GM23338 (cell line): ENCODE measurements around the gene AMIGO1. TPM values are rescaled to one million over a fixed set of nuclear protein-coding genes. Genes with fewer than 3 reads are reported as not detected.

ENCODE experiments used
- ATAC-seq: fragments of 200-7000 bp; cut with Tn5 transposase; 3 replicates; pipeline ENCODE4 v1.9.1; 2020
- DNase-seq: peaks from one replicate; pipeline ENCODE4 v3.0.0-alpha.2; 2015; ENCODE audit warnings: low spot score
- H2AFZ ChIP-seq: fragments of 200-600 bp; sonication (generic); 2 replicates; pipeline ENCODE4 v1.8.0; 2016; ENCODE audit warnings: antibody characterized with exemption, mild to moderate bottlenecking, moderate library complexity
- H3F3A ChIP-seq: fragments of 200-600 bp; sonication (generic); replicated peaks from 2 replicates; pipeline ENCODE4 v1.8.0; 2017; ENCODE audit warnings: antibody characterized with exemption, mixed run types, low read depth
- H3K27ac ChIP-seq: fragments of 200-600 bp; sonication (generic); 2 replicates; pipeline ENCODE4 v1.6.1; 2016; ENCODE audit warnings: low read depth
- H3K27me3 ChIP-seq: fragments of 200-600 bp; sonication (generic); 2 replicates; pipeline ENCODE4 v1.8.0; 2016; ENCODE audit warnings: mild to moderate bottlenecking, mixed run types, moderate library complexity; ENCODE audit not compliant: insufficient read depth
- H3K36me3 ChIP-seq: fragments of 200-600 bp; sonication (generic); 2 replicates; pipeline ENCODE4 v1.8.0; 2016; ENCODE audit warnings: mild to moderate bottlenecking; ENCODE audit not compliant: insufficient read depth
- H3K4me1 ChIP-seq: fragments of 200-600 bp; sonication (generic); 2 replicates; pipeline ENCODE4 v1.8.0; 2016; ENCODE audit warnings: mild to moderate bottlenecking, moderate library complexity; ENCODE audit not compliant: insufficient read depth
- H3K4me2 ChIP-seq: fragments of 200-600 bp; sonication (generic); 2 replicates; pipeline ENCODE4 v1.7.1; 2017; ENCODE audit warnings: mixed run types
- H3K4me3 ChIP-seq: fragments of 200-600 bp; sonication (generic); 2 replicates; pipeline ENCODE4 v1.6.1; 2016; ENCODE audit warnings: mixed run types
- H3K79me2 ChIP-seq: fragments of 200-600 bp; sonication (generic); replicated peaks from 2 replicates; pipeline ENCODE4 v1.8.0; 2017; ENCODE audit warnings: mild to moderate bottlenecking; ENCODE audit not compliant: insufficient read depth
- H3K9me2 ChIP-seq: fragments of 200-600 bp; sonication (generic); 2 replicates; pipeline ENCODE4 v1.8.0; 2017; ENCODE audit not compliant: insufficient read depth
- H4K20me1 ChIP-seq: fragments of 200-600 bp; sonication (generic); replicated peaks from 2 replicates; pipeline ENCODE4 v1.8.0; 2017; ENCODE audit warnings: mild to moderate bottlenecking; ENCODE audit not compliant: insufficient read depth
- H3K27ac Mint-ChIP-seq: 2 replicates; pipeline ENCODE4 v1.8.0; 2020; ENCODE audit warnings: inconsistent platforms, mild to moderate bottlenecking, moderate library complexity, mixed read lengths
- H3K27me3 Mint-ChIP-seq: 3 replicates; pipeline ENCODE4 v1.8.0; 2022; ENCODE audit warnings: low read depth, mild to moderate bottlenecking, moderate library complexity, mixed read lengths, inconsistent platforms; ENCODE audit not compliant: insufficient read depth, poor library complexity
- H3K36me3 Mint-ChIP-seq: 3 replicates; pipeline ENCODE4 v1.8.0; 2021; ENCODE audit warnings: low read depth, mild to moderate bottlenecking, inconsistent platforms, moderate library complexity, mixed read lengths
- H3K4me1 Mint-ChIP-seq: 3 replicates; pipeline ENCODE4 v1.8.0; 2020; ENCODE audit warnings: mild to moderate bottlenecking, inconsistent platforms, mixed read lengths
- H3K4me3 Mint-ChIP-seq: 3 replicates; pipeline ENCODE4 v1.8.0; 2021; ENCODE audit warnings: moderate library complexity, mild to moderate bottlenecking, inconsistent platforms, mixed read lengths
- H3K9me3 Mint-ChIP-seq: 3 replicates; pipeline ENCODE4 v1.8.0; 2020; ENCODE audit warnings: moderate library complexity, mild to moderate bottlenecking, inconsistent platforms, mixed read lengths
- CREB1 ChIP-seq: fragments of 250-450 bp; sonication (Bioruptor Pico); IDR thresholded peaks from 2 replicates; pipeline ENCODE4 v1.5.0; 2020; ENCODE audit warnings: low read depth, mild to moderate bottlenecking, moderate library complexity
- CTCF ChIP-seq, 2 experiments: fragments of 200-600 bp in 1 of 2; sonication (generic) in 1 of 2; conservative IDR thresholded peaks; 2 replicates each; pipeline versions ENCODE4 v1.5.1 to v1.6.1; 2016 to 2017; ENCODE audit warnings: antibody characterized with exemption in 2 of 2, low read depth in 2 of 2, mild to moderate bottlenecking in 2 of 2, moderate library complexity in 1 of 2
- ETS1 ChIP-seq: IDR thresholded peaks from 2 replicates; pipeline ENCODE4 v1.6.1; 2016; ENCODE audit warnings: antibody characterized with exemption
- EZH2 ChIP-seq: fragments of 200-600 bp; sonication (generic); IDR thresholded peaks from one replicate; pipeline ENCODE4 v1.8.0; 2017; ENCODE audit warnings: antibody characterized with exemption, mild to moderate bottlenecking, low read depth; ENCODE audit not compliant: unreplicated experiment
- EZH2phosphoT487 ChIP-seq: fragments of 200-600 bp; sonication (generic); IDR thresholded peaks from one replicate; pipeline ENCODE4 v1.8.1; 2018; ENCODE audit warnings: antibody characterized with exemption; ENCODE audit not compliant: unreplicated experiment
- JUNB ChIP-seq: IDR thresholded peaks from one replicate; pipeline ENCODE4 v1.6.1; 2016; ENCODE audit warnings: antibody characterized with exemption; ENCODE audit not compliant: unreplicated experiment
- NANOG ChIP-seq: IDR thresholded peaks from 2 replicates; pipeline ENCODE4 v1.6.1; 2016; ENCODE audit warnings: antibody characterized with exemption, borderline replicate concordance
- POLR2AphosphoS5 ChIP-seq: IDR thresholded peaks from 2 replicates; pipeline ENCODE4 v1.6.1; 2016; ENCODE audit warnings: antibody characterized with exemption, low read depth
- REST ChIP-seq: IDR thresholded peaks from one replicate; pipeline ENCODE4 v1.6.1; 2018; ENCODE audit warnings: antibody characterized with exemption; ENCODE audit not compliant: unreplicated experiment
- STAT1 ChIP-seq: IDR thresholded peaks from one replicate; pipeline ENCODE4 v1.6.1; 2016; ENCODE audit warnings: antibody characterized with exemption; ENCODE audit not compliant: unreplicated experiment
- ZNF114 ChIP-seq: fragments of 250-450 bp; sonication (Bioruptor Pico); IDR thresholded peaks from 2 replicates; pipeline ENCODE4 v1.5.0; 2020; ENCODE audit warnings: mild to moderate bottlenecking, moderate library complexity
- ZNF331 ChIP-seq: fragments of 250-450 bp; sonication (Bioruptor Pico); IDR thresholded peaks from 2 replicates; pipeline ENCODE4 v1.5.0; 2020; ENCODE audit warnings: low read depth, mild to moderate bottlenecking, moderate library complexity
- ZNF462 ChIP-seq: fragments of 250-450 bp; sonication (Bioruptor Pico); IDR thresholded peaks from 2 replicates; pipeline ENCODE4 v1.5.0; 2020; ENCODE audit warnings: mild to moderate bottlenecking, moderate library complexity
- polyA plus RNA-seq: library from polyadenylated mRNA; unstranded; fragments of >200 nt; fragmentation: Nextera tagmentation; extraction: Ambion mirVana; gene quantifications from 2 replicates; pipeline ENCODE4 v1.2.1, GENCODE V29; 2016
- total RNA-seq: library from RNA; depleted of rRNA; stranded (reverse); fragments of >200 nt; shearing (Covaris generic); gene quantifications from 2 replicates; pipeline ENCODE4 v1.2.3, GENCODE V29; 2014

Gene AMIGO1
- total and polyA plus RNA-seq, 2 experiments from 2014 or later, result 0.53 to 3.8 TPM

GRCh38 chr1:109543988-109544735 is 34.6 kb upstream of the AMIGO1 start:
- DNase-seq, result no peak
- no peak overlapping the region for H3K4me2 ChIP-seq
- H3K4me3 ChIP-seq, result no peak overlapping the region
- no peak for ATAC-seq
- H2AFZ ChIP-seq, result no peak overlapping the region
- Mint-ChIP-seq H3K36me3 (no peaks in the 10 kb centered on the region), H3K4me3 (no peak overlapping the region), H3K9me3 (no peaks in the 10 kb centered on the region), H3K27me3 (peaks cover 8% of the 10 kb centered on the region), H3K27ac (no peak overlapping the region), H3K4me1 (peaks cover 27% of the 10 kb centered on the region)
- H3K4me1 ChIP-seq, result peaks cover 7% of the 10 kb centered on the region; the same call in 1 of the 2 replicates
- H3K9me2 ChIP-seq, result no peaks in the 10 kb centered on the region
- no peak overlapping the region for H3K27ac ChIP-seq
- H3K36me3 ChIP-seq, result no peaks in the 10 kb centered on the region
- H4K20me1 ChIP-seq, result peaks cover 2% of the 10 kb centered on the region
- H3K27me3 ChIP-seq, result no peaks in the 10 kb centered on the region
- no peaks in the 10 kb centered on the region for H3F3A ChIP-seq
- peaks cover 12% of the 10 kb centered on the region for H3K79me2 ChIP-seq
- TF ChIP-seq POLR2AphosphoS5 (no peak), CREB1 (no peak), EZH2 (no peak), CTCF (conservative IDR thresholded peaks at IDR 0.05; ENCODE audit: low read depth in 2 of 2) (no peak), NANOG (no peak), ETS1 (no peak), ZNF114 (no peak), REST (no peak), ZNF331 (CRISPR knock-in tag) (no peak), STAT1 (no peak), EZH2phosphoT487 (no peak), JUNB (no peak), ZNF462 (CRISPR knock-in tag) (no peak)
